ENCODE measurements around the gene CCPG1.

DNA sequence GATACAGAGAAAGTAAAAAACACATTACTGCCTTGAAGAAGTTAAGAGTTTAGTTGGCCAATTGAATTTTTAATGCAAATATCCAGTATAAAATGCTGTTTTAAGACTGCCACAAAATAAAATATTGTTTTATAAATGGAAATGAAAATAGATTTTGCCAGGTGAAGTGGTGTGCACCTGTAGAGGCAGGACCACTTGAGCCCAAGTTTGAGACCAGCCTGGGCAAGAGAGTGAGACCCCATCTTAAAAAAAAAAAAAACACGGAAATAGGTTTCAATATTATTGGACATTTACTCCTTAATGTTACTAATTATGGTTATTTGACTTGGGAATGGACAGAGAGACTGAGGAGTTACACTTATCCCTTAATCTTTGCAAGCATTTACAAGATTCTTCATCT is 87.2 kb downstream of the CCPG1 start:
- TF ChIP-seq, protein P1, sequence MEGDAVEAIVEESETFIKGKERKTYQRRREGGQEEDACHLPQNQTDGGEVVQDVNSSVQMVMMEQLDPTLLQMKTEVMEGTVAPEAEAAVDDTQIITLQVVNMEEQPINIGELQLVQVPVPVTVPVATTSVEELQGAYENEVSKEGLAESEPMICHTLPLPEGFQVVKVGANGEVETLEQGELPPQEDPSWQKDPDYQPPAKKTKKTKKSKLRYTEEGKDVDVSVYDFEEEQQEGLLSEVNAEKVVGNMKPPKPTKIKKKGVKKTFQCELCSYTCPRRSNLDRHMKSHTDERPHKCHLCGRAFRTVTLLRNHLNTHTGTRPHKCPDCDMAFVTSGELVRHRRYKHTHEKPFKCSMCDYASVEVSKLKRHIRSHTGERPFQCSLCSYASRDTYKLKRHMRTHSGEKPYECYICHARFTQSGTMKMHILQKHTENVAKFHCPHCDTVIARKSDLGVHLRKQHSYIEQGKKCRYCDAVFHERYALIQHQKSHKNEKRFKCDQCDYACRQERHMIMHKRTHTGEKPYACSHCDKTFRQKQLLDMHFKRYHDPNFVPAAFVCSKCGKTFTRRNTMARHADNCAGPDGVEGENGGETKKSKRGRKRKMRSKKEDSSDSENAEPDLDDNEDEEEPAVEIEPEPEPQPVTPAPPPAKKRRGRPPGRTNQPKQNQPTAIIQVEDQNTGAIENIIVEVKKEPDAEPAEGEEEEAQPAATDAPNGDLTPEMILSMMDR (conservative IDR thresholded peaks at IDR 0.05 in 1 of 2, IDR thresholded peaks at IDR 0.05 in 1 of 2; ENCODE audit: extremely low read depth in 1 of 2, insufficient read depth in 1 of 2, low read depth in 1 of 2, low read length in 2 of 2): no peak
- no peak for TF ChIP-seq EZH2 (IDR thresholded peaks at IDR 0.05; ENCODE audit: borderline replicate concordance, low read length)

Measured in mammary epithelial cell (primary cell).